ENCODE results near the gene CCDC171. TPM values are rescaled to one million over a fixed set of nuclear protein-coding genes. Genes with fewer than 3 reads are reported as not detected.

The CCDC171 gene
- total and polyA plus RNA-seq, 2 of the 13 experiments (the other 11 are each of a cell fraction or from before 2014, with no cell fraction given) = 0.95 to 2.5 TPM

DNA sequence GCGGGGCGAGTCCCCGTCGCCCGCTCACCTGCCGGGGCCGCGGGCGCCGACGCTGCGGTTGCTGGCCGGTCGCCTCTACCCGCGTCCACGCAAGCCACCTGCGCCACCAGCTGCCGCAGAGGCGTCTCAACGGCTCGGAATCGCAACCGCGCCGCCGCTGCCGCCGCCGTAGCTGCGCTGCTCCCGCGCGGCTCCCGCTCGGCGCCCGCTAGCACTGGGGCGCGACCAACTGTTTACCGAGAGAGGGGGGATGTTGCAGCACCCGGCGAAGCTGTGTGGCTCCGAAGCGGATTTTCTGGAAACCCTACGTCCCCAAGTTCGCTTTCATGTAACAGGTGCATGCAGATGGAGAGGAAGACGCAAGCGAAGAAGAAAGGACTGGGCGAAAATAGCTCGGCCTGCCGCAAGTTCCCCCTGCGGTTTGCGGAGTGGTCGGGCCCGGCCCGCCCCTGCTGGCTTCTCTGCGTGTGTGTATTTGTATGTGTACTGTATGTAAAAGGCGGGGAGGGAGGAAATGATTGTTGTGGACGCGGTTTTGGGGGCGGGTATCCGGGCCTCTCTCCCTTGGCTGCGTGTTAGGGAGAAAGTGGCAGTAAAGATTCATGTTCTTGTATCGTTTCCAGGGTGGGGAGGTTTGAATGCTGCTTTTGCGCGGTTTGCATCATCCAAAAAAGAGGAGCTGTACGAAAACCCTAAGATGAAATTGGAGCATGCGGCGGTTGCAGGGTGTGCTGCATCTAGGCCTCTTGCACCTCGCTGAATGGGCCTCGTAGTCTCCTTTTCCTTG is 41.9 kb upstream of the CCDC171 start, which contains the start of gene PSIP1 (continued):
- peak; percentile 70; the same call in 1 of the 2 replicates for TF ChIP-seq ZNF180 (CRISPR knock-in tag; IDR thresholded peaks at IDR 0.05; ENCODE audit: borderline replicate concordance, low read depth)
- TF ChIP-seq FOSL1 (CRISPR knock-in tag; IDR thresholded peaks at IDR 0.05; ENCODE audit: borderline replicate concordance) = no peak
- no peak for TF ChIP-seq ZNF562 (CRISPR knock-in tag; IDR thresholded peaks at IDR 0.05; ENCODE audit: borderline replicate concordance)
- no peak for TF ChIP-seq CHD4 (IDR thresholded peaks at IDR 0.05; ENCODE audit: borderline replicate concordance, low read length)
- peak; percentile 45; the same call in 1 of the 2 replicates for TF ChIP-seq ZNF747 (CRISPR knock-in tag; IDR thresholded peaks at IDR 0.05; ENCODE audit: borderline replicate concordance)
- no peak for TF ChIP-seq NFE2L1 (CRISPR knock-in tag; IDR thresholded peaks at IDR 0.05; ENCODE audit: borderline replicate concordance)
- 0 out of 2 replicates have a peak, but pooled peaks have one; percentile 10 for TF ChIP-seq ZNF256 (CRISPR knock-in tag; conservative IDR thresholded peaks at IDR 0.05)
- TF ChIP-seq, protein P1, sequence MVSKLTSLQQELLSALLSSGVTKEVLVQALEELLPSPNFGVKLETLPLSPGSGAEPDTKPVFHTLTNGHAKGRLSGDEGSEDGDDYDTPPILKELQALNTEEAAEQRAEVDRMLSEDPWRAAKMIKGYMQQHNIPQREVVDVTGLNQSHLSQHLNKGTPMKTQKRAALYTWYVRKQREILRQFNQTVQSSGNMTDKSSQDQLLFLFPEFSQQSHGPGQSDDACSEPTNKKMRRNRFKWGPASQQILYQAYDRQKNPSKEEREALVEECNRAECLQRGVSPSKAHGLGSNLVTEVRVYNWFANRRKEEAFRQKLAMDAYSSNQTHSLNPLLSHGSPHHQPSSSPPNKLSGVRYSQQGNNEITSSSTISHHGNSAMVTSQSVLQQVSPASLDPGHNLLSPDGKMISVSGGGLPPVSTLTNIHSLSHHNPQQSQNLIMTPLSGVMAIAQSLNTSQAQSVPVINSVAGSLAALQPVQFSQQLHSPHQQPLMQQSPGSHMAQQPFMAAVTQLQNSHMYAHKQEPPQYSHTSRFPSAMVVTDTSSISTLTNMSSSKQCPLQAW (CRISPR knock-in tag; IDR thresholded peaks at IDR 0.05) = peak; percentile 78
- TF ChIP-seq FOXM1 (CRISPR knock-in tag; IDR thresholded peaks at IDR 0.05) = no peak
- no peak for TF ChIP-seq ZNF775 (CRISPR knock-in tag; IDR thresholded peaks at IDR 0.05; ENCODE audit: borderline replicate concordance)
- TF ChIP-seq ETV6 (CRISPR knock-in tag; conservative IDR thresholded peaks at IDR 0.05) = no peak; the same call in 1 of the 2 replicates
- TF ChIP-seq JARID2 (CRISPR knock-in tag; IDR thresholded peaks at IDR 0.05; ENCODE audit: insufficient replicate concordance) = no peak
- no peak for TF ChIP-seq ZNF354B (CRISPR knock-in tag; IDR thresholded peaks at IDR 0.05)
- TF ChIP-seq, protein P2, sequence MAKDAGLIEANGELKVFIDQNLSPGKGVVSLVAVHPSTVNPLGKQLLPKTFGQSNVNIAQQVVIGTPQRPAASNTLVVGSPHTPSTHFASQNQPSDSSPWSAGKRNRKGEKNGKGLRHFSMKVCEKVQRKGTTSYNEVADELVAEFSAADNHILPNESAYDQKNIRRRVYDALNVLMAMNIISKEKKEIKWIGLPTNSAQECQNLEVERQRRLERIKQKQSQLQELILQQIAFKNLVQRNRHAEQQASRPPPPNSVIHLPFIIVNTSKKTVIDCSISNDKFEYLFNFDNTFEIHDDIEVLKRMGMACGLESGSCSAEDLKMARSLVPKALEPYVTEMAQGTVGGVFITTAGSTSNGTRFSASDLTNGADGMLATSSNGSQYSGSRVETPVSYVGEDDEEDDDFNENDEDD (CRISPR knock-in tag; IDR thresholded peaks at IDR 0.05; ENCODE audit: borderline replicate concordance) = peak; percentile 83; the same call in 1 of the 2 replicates
- TF ChIP-seq HDAC1 (CRISPR knock-in tag; IDR thresholded peaks at IDR 0.05) = peak; percentile 40
- TF ChIP-seq NCOA2 (CRISPR knock-in tag; IDR thresholded peaks at IDR 0.05) = no peak
- TF ChIP-seq HES4 (CRISPR knock-in tag; IDR thresholded peaks at IDR 0.05; ENCODE audit: borderline replicate concordance) = peak; percentile 83
- 0 out of 2 replicates have a peak, but pooled peaks have one; percentile 67 for TF ChIP-seq ZNF678 (CRISPR knock-in tag; IDR thresholded peaks at IDR 0.05)
- TF ChIP-seq MEF2D (CRISPR knock-in tag; IDR thresholded peaks at IDR 0.05) = 0 out of 2 replicates have a peak, but pooled peaks have one; percentile 50
- TF ChIP-seq TBP (CRISPR knock-in tag; IDR thresholded peaks at IDR 0.05) = 0 out of 2 replicates have a peak, but pooled peaks have one; percentile 19
- TF ChIP-seq TEAD2 (CRISPR knock-in tag; IDR thresholded peaks at IDR 0.05) = no peak
- TF ChIP-seq, protein P3, sequence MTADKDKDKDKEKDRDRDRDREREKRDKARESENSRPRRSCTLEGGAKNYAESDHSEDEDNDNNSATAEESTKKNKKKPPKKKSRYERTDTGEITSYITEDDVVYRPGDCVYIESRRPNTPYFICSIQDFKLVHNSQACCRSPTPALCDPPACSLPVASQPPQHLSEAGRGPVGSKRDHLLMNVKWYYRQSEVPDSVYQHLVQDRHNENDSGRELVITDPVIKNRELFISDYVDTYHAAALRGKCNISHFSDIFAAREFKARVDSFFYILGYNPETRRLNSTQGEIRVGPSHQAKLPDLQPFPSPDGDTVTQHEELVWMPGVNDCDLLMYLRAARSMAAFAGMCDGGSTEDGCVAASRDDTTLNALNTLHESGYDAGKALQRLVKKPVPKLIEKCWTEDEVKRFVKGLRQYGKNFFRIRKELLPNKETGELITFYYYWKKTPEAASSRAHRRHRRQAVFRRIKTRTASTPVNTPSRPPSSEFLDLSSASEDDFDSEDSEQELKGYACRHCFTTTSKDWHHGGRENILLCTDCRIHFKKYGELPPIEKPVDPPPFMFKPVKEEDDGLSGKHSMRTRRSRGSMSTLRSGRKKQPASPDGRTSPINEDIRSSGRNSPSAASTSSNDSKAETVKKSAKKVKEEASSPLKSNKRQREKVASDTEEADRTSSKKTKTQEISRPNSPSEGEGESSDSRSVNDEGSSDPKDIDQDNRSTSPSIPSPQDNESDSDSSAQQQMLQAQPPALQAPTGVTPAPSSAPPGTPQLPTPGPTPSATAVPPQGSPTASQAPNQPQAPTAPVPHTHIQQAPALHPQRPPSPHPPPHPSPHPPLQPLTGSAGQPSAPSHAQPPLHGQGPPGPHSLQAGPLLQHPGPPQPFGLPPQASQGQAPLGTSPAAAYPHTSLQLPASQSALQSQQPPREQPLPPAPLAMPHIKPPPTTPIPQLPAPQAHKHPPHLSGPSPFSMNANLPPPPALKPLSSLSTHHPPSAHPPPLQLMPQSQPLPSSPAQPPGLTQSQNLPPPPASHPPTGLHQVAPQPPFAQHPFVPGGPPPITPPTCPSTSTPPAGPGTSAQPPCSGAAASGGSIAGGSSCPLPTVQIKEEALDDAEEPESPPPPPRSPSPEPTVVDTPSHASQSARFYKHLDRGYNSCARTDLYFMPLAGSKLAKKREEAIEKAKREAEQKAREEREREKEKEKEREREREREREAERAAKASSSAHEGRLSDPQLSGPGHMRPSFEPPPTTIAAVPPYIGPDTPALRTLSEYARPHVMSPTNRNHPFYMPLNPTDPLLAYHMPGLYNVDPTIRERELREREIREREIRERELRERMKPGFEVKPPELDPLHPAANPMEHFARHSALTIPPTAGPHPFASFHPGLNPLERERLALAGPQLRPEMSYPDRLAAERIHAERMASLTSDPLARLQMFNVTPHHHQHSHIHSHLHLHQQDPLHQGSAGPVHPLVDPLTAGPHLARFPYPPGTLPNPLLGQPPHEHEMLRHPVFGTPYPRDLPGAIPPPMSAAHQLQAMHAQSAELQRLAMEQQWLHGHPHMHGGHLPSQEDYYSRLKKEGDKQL (CRISPR knock-in tag; IDR thresholded peaks at IDR 0.05; ENCODE audit: low read depth) = no peak

Measured in HepG2 (cell line).